OCI-LY3 (cell line): Measurements from ENCODE around the gene SUSD4.

Experiments used
- CTCF ChIP-seq: fragments of 200-600, 300-600 bp; sonication (generic); IDR thresholded peaks from 2 replicates; pipeline ENCODE4 v1.5.1; 2014; ENCODE audit warnings: antibody characterized with exemption, low read length, low read depth
- EZH2phosphoT487 ChIP-seq: fragments of 200-600 bp; shearing (Covaris generic); IDR thresholded peaks from 2 replicates; pipeline ENCODE4 v1.6.1; 2018; ENCODE audit warnings: antibody characterized with exemption, mixed run types, low read depth

GRCh38 chr1:223299553-223299952, 64.4 kb downstream of the SUSD4 start:
- TF ChIP-seq CTCF (no peak), EZH2phosphoT487 (no peak)
